A549 (cell line): Measurements from ENCODE around the gene CTLA4. TPM values are rescaled to one million over a fixed set of nuclear protein-coding genes. Genes with fewer than 3 reads are reported as not detected.

ENCODE experiments used
- ATAC-seq, 2 experiments: fragments of 200-7000 bp in 1 of 2; fragments of >200 bp in 1 of 2; cut with Nextera tagmentation in 1 of 2; cut with Tn5 transposase in 1 of 2; 3 replicates each; pipeline versions ENCODE4 v1.8.0 to v1.9.1; 2018 to 2020; ENCODE audit warnings: mild to moderate bottlenecking in 1 of 2, moderate library complexity in 1 of 2
- CTCF ChIA-PET: fragments of 300-600 bp; sonication (Branson Sonifier 250); formaldehyde crosslinking; extraction: SDS; loops from one replicate; lab custom pipeline; 2021; ENCODE audit warnings: antibody characterized with exemption, inconsistent platforms; lab: Yijun Ruan, JAX
- POLR2A ChIA-PET: fragments of 350-600 bp; formaldehyde crosslinking; extraction: SDS; loops from one replicate; lab custom pipeline; 2021; ENCODE audit warnings: antibody characterized with exemption, inconsistent platforms; lab: Yijun Ruan, JAX
- DNase-seq, 2 experiments: peaks; one replicate each; pipeline versions ENCODE4 v3.0.0 to v3.0.0-alpha.2; 2011 to 2016; ENCODE audit warnings: low read depth in 1 of 2, low spot score in 1 of 2
- FAIRE-seq: peaks from 2 replicates; lab custom pipeline; 2011; peaks lifted over from hg19 to GRCh38; lab: Jason Lieb, UNC
- H3K27ac ChIP-seq, 2 experiments: fragments of >200 bp; sonication (Bioruptor Twin); formaldehyde crosslinking; 3 replicates each; pipeline ENCODE4 v1.5.1; 2016 to 2017
- H3K4me1 ChIP-seq: fragments of >200 bp; sonication (Bioruptor Twin); formaldehyde crosslinking; 3 replicates; pipeline ENCODE4 v1.6.1; 2016
- H3K4me2 ChIP-seq: fragments of >200 bp; sonication (Bioruptor Twin); formaldehyde crosslinking; 3 replicates; pipeline ENCODE4 v1.6.1; 2016
- H3K4me3 ChIP-seq: fragments of >200 bp; sonication (Bioruptor Twin); formaldehyde crosslinking; 3 replicates; pipeline ENCODE4 v1.5.1; 2016
- H3K9me3 ChIP-seq: fragments of >200 bp; sonication (Bioruptor Twin); formaldehyde crosslinking; 3 replicates; pipeline ENCODE4 v1.6.1; 2016
- ATOH8 ChIP-seq: fragments of 250-450 bp; sonication (Bioruptor Pico); IDR thresholded peaks from 2 replicates; pipeline ENCODE4 v1.5.0; 2020; ENCODE audit warnings: low read depth, mild to moderate bottlenecking, moderate library complexity
- CBX8 ChIP-seq: fragments of 200-600 bp; sonication (generic); IDR thresholded peaks from 2 replicates; pipeline ENCODE4 v1.6.1; 2016
- CHD2 ChIP-seq: fragments of 150-350 bp; IDR thresholded peaks from 2 replicates; pipeline ENCODE4 v1.6.1; 2014; ENCODE audit warnings: low read length; ENCODE audit not compliant: partially characterized antibody
- EHF ChIP-seq: fragments of 250-450 bp; sonication (Bioruptor Pico); IDR thresholded peaks from 2 replicates; pipeline ENCODE4 v1.5.0; 2020; ENCODE audit warnings: mild to moderate bottlenecking
- EHMT2 ChIP-seq: fragments of 200-600 bp; sonication (generic); IDR thresholded peaks from 2 replicates; pipeline ENCODE4 v1.6.1; 2016; ENCODE audit warnings: antibody characterized with exemption, low read depth, mild to moderate bottlenecking, moderate library complexity
- ELK1 ChIP-seq: fragments of 150-350 bp; IDR thresholded peaks from 2 replicates; pipeline ENCODE4 v1.6.1; 2014; ENCODE audit warnings: low read depth, mild to moderate bottlenecking, low read length
- FOSB ChIP-seq: fragments of 250-450 bp; sonication (Bioruptor Pico); IDR thresholded peaks from 2 replicates; pipeline ENCODE4 v1.5.0; 2020; ENCODE audit warnings: mild to moderate bottlenecking, moderate library complexity
- FOSL2 ChIP-seq, 2 experiments: fragments of 450-650 bp in 1 of 2; fragments of >200 bp in 1 of 2; sonication (Bioruptor Twin) in 1 of 2; formaldehyde crosslinking; IDR thresholded peaks; 2 replicates each; pipeline versions ENCODE4 v1.5.0 to v1.6.1; 2016 to 2020; ENCODE audit warnings: mild to moderate bottlenecking in 1 of 2, moderate library complexity in 1 of 2
- HEYL ChIP-seq: fragments of 250-450 bp; sonication (Bioruptor Pico); IDR thresholded peaks from 2 replicates; pipeline ENCODE4 v1.8.0; 2021; ENCODE audit warnings: mild to moderate bottlenecking, moderate library complexity
- HOXA7 ChIP-seq: fragments of 250-450 bp; sonication (Bioruptor Pico); IDR thresholded peaks from 2 replicates; pipeline ENCODE4 v1.5.0; 2020; ENCODE audit warnings: mild to moderate bottlenecking, moderate library complexity
- HOXB13 ChIP-seq: fragments of 250-450 bp; sonication (Bioruptor Pico); IDR thresholded peaks from 2 replicates; pipeline ENCODE4 v1.5.0; 2020; ENCODE audit warnings: low read depth, mild to moderate bottlenecking, moderate library complexity
- MAFK ChIP-seq: fragments of 450-650 bp; IDR thresholded peaks from 2 replicates; pipeline ENCODE4 v1.6.1; 2014; ENCODE audit not compliant: partially characterized antibody
- MAZ ChIP-seq: fragments of 150-350 bp; IDR thresholded peaks from 2 replicates; pipeline ENCODE4 v1.6.1; 2014; ENCODE audit warnings: antibody characterized with exemption, low read depth, low read length, borderline replicate concordance
- NPAS2 ChIP-seq: fragments of 250-450 bp; sonication (Bioruptor Pico); IDR thresholded peaks from 2 replicates; pipeline ENCODE4 v1.8.0; 2022; ENCODE audit warnings: mild to moderate bottlenecking, moderate library complexity, borderline replicate concordance
- PBX3 ChIP-seq: IDR thresholded peaks from 2 replicates; pipeline ENCODE4 v1.6.1; 2012
- PHF8 ChIP-seq: fragments of 200-600 bp; sonication (generic); IDR thresholded peaks from 2 replicates; pipeline ENCODE4 v1.6.1; 2016; ENCODE audit warnings: low read depth, mild to moderate bottlenecking, antibody characterized with exemption, moderate library complexity, borderline replicate concordance
- POLR2AphosphoS2 ChIP-seq: conservative IDR thresholded peaks from 2 replicates; pipeline ENCODE4 v1.6.1; 2012; ENCODE audit warnings: low read length, improper control_type of control experiment, inconsistent platforms
- SMC3 ChIP-seq: fragments of >200 bp; sonication (Bioruptor Twin); formaldehyde crosslinking; IDR thresholded peaks from 3 replicates; pipeline ENCODE4 v1.6.1; 2018; ENCODE audit warnings: inconsistent platforms
- SREBF2 ChIP-seq: fragments of 450-650 bp; IDR thresholded peaks from 2 replicates; pipeline ENCODE4 v1.6.1; 2014; ENCODE audit warnings: mild to moderate bottlenecking, moderate library complexity
- ZC3H11A ChIP-seq: fragments of 450-650 bp; IDR thresholded peaks from 2 replicates; pipeline ENCODE4 v1.6.1; 2014; ENCODE audit warnings: antibody characterized with exemption, mild to moderate bottlenecking
- ZNF302 ChIP-seq: fragments of 250-450 bp; sonication (Bioruptor Pico); IDR thresholded peaks from 2 replicates; pipeline ENCODE4 v1.9.0; 2021; ENCODE audit warnings: inconsistent platforms, mild to moderate bottlenecking, moderate library complexity
- ZSCAN20 ChIP-seq: fragments of 250-450 bp; sonication (Bioruptor Pico); IDR thresholded peaks from 2 replicates; pipeline ENCODE4 v1.8.0; 2022; ENCODE audit warnings: mild to moderate bottlenecking, moderate library complexity
- WGBS: methylation state at CpG from one replicate; pipeline ENCODE4 v1.1.6; 2017; ENCODE audit errors: missing lambda C conversion rate; 5-methylcytosine and 5-hydroxymethylcytosine counted together
- polyA plus RNA-seq, 4 experiments: library from polyadenylated mRNA; depleted of rRNA in 3 of 4; stranded (reverse); fragments of >200 nt; fragmentation: RNase III in 1 of 4; extraction: RNeasy Plus Mini Kit Qiagen cat#74134 plus additional on column Dnase treatment in 1 of 4; gene quantifications; 2 replicates in 3 of 4; 3 replicates in 1 of 4; pipeline ENCODE4 v1.2.3, GENCODE V29; 2011 to 2017
- TF ChIP-seq, protein P1 (sequence below): fragments of >200 bp; sonication (Bioruptor Twin); formaldehyde crosslinking; IDR thresholded peaks from 3 replicates; pipeline ENCODE4 v1.5.1; 2016

Gene CTLA4
- polyA plus RNA-seq, 2 of the 4 experiments (the other 2 are of a cell fraction), result not detected

DNA sequence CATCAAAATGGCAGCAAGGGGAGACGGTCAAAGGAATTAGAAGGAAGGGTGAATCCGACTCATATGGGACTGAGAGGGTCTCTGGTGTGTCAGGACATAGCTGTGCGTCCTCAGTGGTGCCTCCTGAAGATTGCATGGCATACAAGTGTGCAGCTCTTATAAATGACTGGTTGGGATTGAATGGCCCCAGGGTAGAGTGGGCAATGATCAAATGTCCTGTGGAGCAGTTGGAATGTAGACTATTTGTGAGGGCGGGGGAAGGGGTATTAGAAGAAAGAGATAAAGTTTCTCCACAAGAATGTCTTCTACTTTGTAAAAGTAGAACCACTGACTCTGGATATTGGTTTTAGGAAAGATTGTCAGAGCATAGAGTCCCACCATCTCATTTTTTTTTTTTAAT, 24.6 kb downstream of the CTLA4 start:
- H3K4me3 ChIP-seq, result no peak overlapping the region
- CTCF ChIA-PET, result no interaction called here
- TF ChIP-seq MAFK (no peak), EHF (CRISPR knock-in tag) (no peak), SREBF2 (no peak), CHD2 (no peak)
- DNase-seq (no peak), ATAC-seq (no peak), FAIRE-seq (no peak)
- no peak overlapping the region for H3K27ac ChIP-seq
- POLR2A ChIA-PET, result no interaction called here
- H3K4me1 ChIP-seq, result no peaks in the 10 kb centered on the region
- 10% methylated on average over 4 of the region's 4 CpGs for WGBS
- no peak overlapping the region for H3K4me2 ChIP-seq
- no peaks in the 10 kb centered on the region for H3K9me3 ChIP-seq

- ChIA-PET CTCF (interaction anchor here (1.1 kb wide), 1 partner anchor 16 kb away, joined by 3 read pairs; no protein-coding TSS in a partner anchor), POLR2A (no interaction called here)
- no peak overlapping the region for H3K27ac ChIP-seq
- H3K4me3 ChIP-seq, result no peak overlapping the region
- no peak for DNase-seq
- no peak for FAIRE-seq
- H3K4me2 ChIP-seq, result no peak overlapping the region
- no peak for ATAC-seq
- no peak for TF ChIP-seq PBX3
- TF ChIP-seq ZSCAN20 (CRISPR knock-in tag), result no peak
- TF ChIP-seq HOXA7 (CRISPR knock-in tag), result no peak
- TF ChIP-seq EHMT2, result no peak
- TF ChIP-seq HOXB13 (CRISPR knock-in tag), result no peak
- TF ChIP-seq FOSL2 (IDR thresholded peaks at IDR 0.05), result no peak
- TF ChIP-seq FOSL2 (CRISPR knock-in tag; IDR thresholded peaks at IDR 0.05), result no peak
- no peak for TF ChIP-seq CBX8
- TF ChIP-seq MAZ, result no peak
- no peak for TF ChIP-seq NPAS2
- no peak for TF ChIP-seq SMC3
- TF ChIP-seq, protein P1, sequence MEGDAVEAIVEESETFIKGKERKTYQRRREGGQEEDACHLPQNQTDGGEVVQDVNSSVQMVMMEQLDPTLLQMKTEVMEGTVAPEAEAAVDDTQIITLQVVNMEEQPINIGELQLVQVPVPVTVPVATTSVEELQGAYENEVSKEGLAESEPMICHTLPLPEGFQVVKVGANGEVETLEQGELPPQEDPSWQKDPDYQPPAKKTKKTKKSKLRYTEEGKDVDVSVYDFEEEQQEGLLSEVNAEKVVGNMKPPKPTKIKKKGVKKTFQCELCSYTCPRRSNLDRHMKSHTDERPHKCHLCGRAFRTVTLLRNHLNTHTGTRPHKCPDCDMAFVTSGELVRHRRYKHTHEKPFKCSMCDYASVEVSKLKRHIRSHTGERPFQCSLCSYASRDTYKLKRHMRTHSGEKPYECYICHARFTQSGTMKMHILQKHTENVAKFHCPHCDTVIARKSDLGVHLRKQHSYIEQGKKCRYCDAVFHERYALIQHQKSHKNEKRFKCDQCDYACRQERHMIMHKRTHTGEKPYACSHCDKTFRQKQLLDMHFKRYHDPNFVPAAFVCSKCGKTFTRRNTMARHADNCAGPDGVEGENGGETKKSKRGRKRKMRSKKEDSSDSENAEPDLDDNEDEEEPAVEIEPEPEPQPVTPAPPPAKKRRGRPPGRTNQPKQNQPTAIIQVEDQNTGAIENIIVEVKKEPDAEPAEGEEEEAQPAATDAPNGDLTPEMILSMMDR, result no peak
- TF ChIP-seq PHF8, result no peak
- TF ChIP-seq FOSB (CRISPR knock-in tag), result no peak
- no peak for TF ChIP-seq POLR2AphosphoS2
- TF ChIP-seq ZC3H11A, result no peak
- TF ChIP-seq ELK1, result no peak
- H3K9me3 ChIP-seq, result no peaks in the 10 kb centered on the region
- no peaks in the 10 kb centered on the region for H3K4me1 ChIP-seq
Observed at GRCh38 chr2:203893401-203893800, 25.8 kb downstream of the CTLA4 start.

DNA sequence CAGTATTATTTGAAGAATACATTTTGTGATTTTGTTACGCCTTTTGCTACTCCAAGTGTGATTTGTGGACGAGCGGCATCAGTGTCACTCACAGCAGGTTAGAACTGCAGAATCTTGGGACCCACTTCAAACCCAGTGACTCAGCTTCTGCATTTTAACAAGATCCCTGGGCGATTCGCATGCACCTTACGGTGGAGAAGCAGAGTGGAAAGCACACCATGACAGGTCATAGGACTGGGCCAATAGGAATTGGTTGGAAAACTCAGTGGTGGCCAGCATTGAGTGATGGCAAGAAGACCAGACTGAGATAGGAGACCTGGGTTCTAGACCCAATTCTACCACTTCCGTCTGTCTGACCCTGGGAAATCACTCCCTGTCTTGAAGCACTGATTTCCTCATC, 26.3 kb downstream of the CTLA4 start:
- no peaks in the 10 kb centered on the region for H3K4me1 ChIP-seq

More for the DNA sequence above, 26.3 kb downstream of the CTLA4 start:
- Histone ChIP-seq H3K9me3 (no peaks in the 10 kb centered on the region), H3K4me3 (no peak overlapping the region), H3K27ac (no peak overlapping the region), H3K4me2 (no peak overlapping the region)
- CTCF ChIA-PET, result interaction anchor here (1.1 kb wide), 1 partner anchor 16 kb away, joined by 3 read pairs; no protein-coding TSS in a partner anchor
- POLR2A ChIA-PET, result no interaction called here
- no peak for TF ChIP-seq HEYL (CRISPR knock-in tag)
- TF ChIP-seq ATOH8 (CRISPR knock-in tag), result no peak
- TF ChIP-seq MAZ, result no peak
- no peak for TF ChIP-seq ZNF302 (CRISPR knock-in tag)
- TF ChIP-seq POLR2AphosphoS2, result no peak
- no peak for FAIRE-seq
- no peak for DNase-seq
- WGBS, result 72% methylated on average over 7 of the region's 7 CpGs
- no peak for ATAC-seq
